MM.1S (cell line): ENCODE results near the gene SH3BGR.
A peak's percentile ranks its signal among the peaks of the same experiment; 100 is the strongest.
"Not testable (repeated sequence)": the region's sequence is repeated elsewhere in the genome, so short reads cannot be mapped to it uniquely, and the experiment has no call there.

Experiments
- DNase-seq: peaks from one replicate; pipeline ENCODE4 v3.0.0-alpha.2; 2015
- H2AFZ ChIP-seq: fragments of 300-600 bp; sonication (generic); 2 replicates; pipeline ENCODE4 v1.6.0; 2016; ENCODE audit warnings: antibody characterized with exemption, low read length
- H3F3A ChIP-seq: fragments of 300-600 bp; sonication (generic); 2 replicates; pipeline ENCODE4 v1.6.1; 2016; ENCODE audit warnings: mild to moderate bottlenecking, antibody characterized with exemption, low read length, moderate library complexity, mixed read lengths; ENCODE audit not compliant: insufficient read depth
- H3K27ac ChIP-seq: fragments of 300-600 bp; sonication (generic); 2 replicates; pipeline ENCODE4 v1.5.1; 2016; ENCODE audit warnings: mild to moderate bottlenecking, low read length
- H3K27me3 ChIP-seq: fragments of 300-600 bp; sonication (generic); replicated peaks from 2 replicates; pipeline ENCODE4 v1.6.0; 2016; ENCODE audit warnings: low read length; ENCODE audit not compliant: insufficient read depth
- H3K36me3 ChIP-seq: fragments of 300-600 bp; sonication (generic); replicated peaks from 2 replicates; pipeline ENCODE4 v1.6.1; 2016; ENCODE audit warnings: mild to moderate bottlenecking, low read length, mixed read lengths; ENCODE audit not compliant: insufficient read depth
- H3K4me1 ChIP-seq: fragments of 300-600 bp; sonication (generic); 2 replicates; pipeline ENCODE4 v1.6.1; 2016; ENCODE audit warnings: low read length, mixed read lengths
- H3K4me2 ChIP-seq: fragments of 300-600 bp; sonication (generic); 2 replicates; pipeline ENCODE4 v1.6.0; 2016; ENCODE audit warnings: low read depth, low read length
- H3K4me3 ChIP-seq: fragments of 300-600 bp; sonication (generic); 2 replicates; pipeline ENCODE4 v1.5.1; 2016; ENCODE audit warnings: low read length, mixed read lengths
- H3K79me2 ChIP-seq: fragments of 300-600 bp; sonication (generic); 2 replicates; pipeline ENCODE4 v1.6.1; 2016; ENCODE audit warnings: mixed run types, low read length, mixed read lengths
- H3K9ac ChIP-seq: fragments of 300-600 bp; sonication (generic); 2 replicates; pipeline ENCODE4 v1.6.1; 2016; ENCODE audit warnings: low read length, mixed read lengths
- H3K9me2 ChIP-seq: fragments of 300-600 bp; sonication (generic); replicated peaks from 2 replicates; pipeline ENCODE4 v1.6.1; 2016; ENCODE audit warnings: mild to moderate bottlenecking, low read length, mixed read lengths; ENCODE audit not compliant: insufficient read depth
- H3K9me3 ChIP-seq: fragments of 300-600 bp; sonication (generic); replicated peaks from 2 replicates; pipeline ENCODE4 v1.6.1; 2016; ENCODE audit warnings: mild to moderate bottlenecking, low read length, mixed read lengths; ENCODE audit not compliant: insufficient read depth
- H4K20me1 ChIP-seq: fragments of 300-600 bp; sonication (generic); 2 replicates; pipeline ENCODE4 v1.6.1; 2016; ENCODE audit warnings: mild to moderate bottlenecking, low read length, moderate library complexity, mixed read lengths; ENCODE audit not compliant: insufficient read depth
- EZH2 ChIP-seq: fragments of 300-600 bp; sonication (generic); optimal IDR thresholded peaks from 2 replicates; pipeline ENCODE3; 2017; ENCODE audit warnings: low read depth, mild to moderate bottlenecking, antibody characterized with exemption, low read length, mixed read lengths
- EZH2phosphoT487 ChIP-seq: fragments of 300-600 bp; sonication (generic); IDR thresholded peaks from 2 replicates; pipeline ENCODE4 v1.6.1; 2018; ENCODE audit warnings: antibody characterized with exemption, low read length
- TF ChIP-seq, protein P1 (sequence below): fragments of 300-600 bp; sonication (generic); IDR thresholded peaks from 2 replicates; pipeline ENCODE4 v1.5.1; 2016; ENCODE audit warnings: antibody characterized with exemption, low read length, mixed read lengths

SH3BGR gene

GRCh38 chr21:39538453-39539042 lies 86.8 kb downstream of the SH3BGR start:
- no peaks in the 10 kb centered on the region for H3K36me3 ChIP-seq
- no peak for DNase-seq
- no peaks in the 10 kb centered on the region for H4K20me1 ChIP-seq
- TF ChIP-seq, protein P1, sequence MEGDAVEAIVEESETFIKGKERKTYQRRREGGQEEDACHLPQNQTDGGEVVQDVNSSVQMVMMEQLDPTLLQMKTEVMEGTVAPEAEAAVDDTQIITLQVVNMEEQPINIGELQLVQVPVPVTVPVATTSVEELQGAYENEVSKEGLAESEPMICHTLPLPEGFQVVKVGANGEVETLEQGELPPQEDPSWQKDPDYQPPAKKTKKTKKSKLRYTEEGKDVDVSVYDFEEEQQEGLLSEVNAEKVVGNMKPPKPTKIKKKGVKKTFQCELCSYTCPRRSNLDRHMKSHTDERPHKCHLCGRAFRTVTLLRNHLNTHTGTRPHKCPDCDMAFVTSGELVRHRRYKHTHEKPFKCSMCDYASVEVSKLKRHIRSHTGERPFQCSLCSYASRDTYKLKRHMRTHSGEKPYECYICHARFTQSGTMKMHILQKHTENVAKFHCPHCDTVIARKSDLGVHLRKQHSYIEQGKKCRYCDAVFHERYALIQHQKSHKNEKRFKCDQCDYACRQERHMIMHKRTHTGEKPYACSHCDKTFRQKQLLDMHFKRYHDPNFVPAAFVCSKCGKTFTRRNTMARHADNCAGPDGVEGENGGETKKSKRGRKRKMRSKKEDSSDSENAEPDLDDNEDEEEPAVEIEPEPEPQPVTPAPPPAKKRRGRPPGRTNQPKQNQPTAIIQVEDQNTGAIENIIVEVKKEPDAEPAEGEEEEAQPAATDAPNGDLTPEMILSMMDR, result no peak
- TF ChIP-seq EZH2 (no peak), EZH2phosphoT487 (no peak)
- no peaks in the 10 kb centered on the region for H3K9me3 ChIP-seq
- H3K4me3 ChIP-seq, result no peak overlapping the region
- no peak overlapping the region for H2AFZ ChIP-seq
- H3K4me2 ChIP-seq, result no peak overlapping the region
- H3K9ac ChIP-seq, result no peak overlapping the region
- H3K9me2 ChIP-seq, result no peaks in the 10 kb centered on the region
- H3F3A ChIP-seq, result no peaks in the 10 kb centered on the region
- no peaks in the 10 kb centered on the region for H3K79me2 ChIP-seq
- H3K4me1 ChIP-seq, result 0 out of 2 replicates have a peak, but pooled peaks cover 4% of the 10 kb centered on the region
- H3K27me3 ChIP-seq, result no peaks in the 10 kb centered on the region
- H3K27ac ChIP-seq, result no peak overlapping the region

- H4K20me1 ChIP-seq, H3F3A ChIP-seq, H3K36me3 ChIP-seq, H3K4me2 ChIP-seq, H2AFZ ChIP-seq, H3K27me3 ChIP-seq, H3K79me2 ChIP-seq, H3K27ac ChIP-seq, H3K4me3 ChIP-seq, H3K9ac ChIP-seq, H3K9me2 ChIP-seq, H3K9me3 ChIP-seq, H3K4me1 ChIP-seq: not testable (repeated sequence)
- peak; percentile 62 for DNase-seq
Observed at GRCh38 chr21:39540367-39540766, 88.6 kb downstream of the SH3BGR start.

DNA sequence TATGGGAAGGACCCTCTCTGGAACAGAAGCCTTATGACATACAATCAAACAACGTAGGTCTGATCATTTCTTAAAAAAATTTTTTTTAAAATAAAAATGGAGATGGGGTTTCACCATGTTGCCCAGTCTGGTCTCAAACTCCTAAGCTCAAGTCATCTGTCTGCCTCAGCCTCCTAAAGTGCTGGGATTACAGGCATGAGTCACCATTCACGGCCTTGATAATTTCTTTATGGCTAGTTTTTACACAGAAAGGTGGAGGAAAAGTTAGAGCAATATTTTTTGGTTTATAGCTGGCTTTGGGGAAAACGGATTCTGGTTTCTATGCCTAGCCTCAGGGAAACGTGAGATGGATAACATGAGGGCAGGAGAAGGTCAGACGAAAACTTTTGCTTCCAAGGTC lies 91.0 kb downstream of the SH3BGR start:
- no peak overlapping the region for H3K4me3 ChIP-seq
- H3K36me3 ChIP-seq, result no peaks in the 10 kb centered on the region
- TF ChIP-seq, protein P1, result no peak
- no peak for TF ChIP-seq EZH2
- TF ChIP-seq EZH2phosphoT487, result no peak
- no peak for DNase-seq
- H3K27ac ChIP-seq, result no peak overlapping the region
- no peaks in the 10 kb centered on the region for H3K9me3 ChIP-seq
- no peaks in the 10 kb centered on the region for H3K9me2 ChIP-seq
- H3K27me3 ChIP-seq, result no peaks in the 10 kb centered on the region
- no peaks in the 10 kb centered on the region for H3K79me2 ChIP-seq
- H3F3A ChIP-seq, result no peaks in the 10 kb centered on the region
- no peak overlapping the region for H3K4me2 ChIP-seq
- no peaks in the 10 kb centered on the region for H4K20me1 ChIP-seq
- no peak overlapping the region for H2AFZ ChIP-seq
- H3K4me1 ChIP-seq, result 0 out of 2 replicates have a peak, but pooled peaks cover 3% of the 10 kb centered on the region
- no peak overlapping the region for H3K9ac ChIP-seq

- Histone ChIP-seq H3F3A (no peaks in the 10 kb centered on the region), H3K27me3 (no peaks in the 10 kb centered on the region), H3K4me2 (no peak overlapping the region), H3K27ac (no peak overlapping the region), H3K9me3 (no peaks in the 10 kb centered on the region), H3K9me2 (no peaks in the 10 kb centered on the region), H2AFZ (no peak overlapping the region), H3K36me3 (no peaks in the 10 kb centered on the region), H4K20me1 (no peaks in the 10 kb centered on the region), H3K4me1 (no peaks in the 10 kb centered on the region), H3K4me3 (no peak overlapping the region), H3K9ac (no peak overlapping the region), H3K79me2 (no peaks in the 10 kb centered on the region)
- no peak for DNase-seq
- no peak for TF ChIP-seq EZH2phosphoT487
- TF ChIP-seq, protein P1, result no peak
- no peak for TF ChIP-seq EZH2
Observed at GRCh38 chr21:39546522-39546921, 94.8 kb downstream of the SH3BGR start.
